ENCODE data around the gene USP6NL. TPM values are rescaled to one million over a fixed set of nuclear protein-coding genes. Genes with fewer than 3 reads are reported as not detected.
A peak's percentile ranks its signal among the peaks of the same experiment; 100 is the strongest.

Gene USP6NL
- polyA plus RNA-seq, 1 experiment: 13.0 TPM

- ChIA-PET CTCF (interaction anchor here (0.8 to 1.1 kb wide), 3 partner anchors 21 to 142 kb away, joined by 3 read pairs; no protein-coding TSS in a partner anchor), POLR2A (no interaction called here)
- no peaks in the 10 kb centered on the region for H3K9me3 ChIP-seq (ENCODE audit: control insufficient read depth, insufficient read depth, low read length)
- no peak for DNase-seq (ENCODE audit: low read depth, low spot score)
- H3K27me3 ChIP-seq (ENCODE audit: control insufficient read depth, insufficient read depth, low read length): no peaks in the 10 kb centered on the region
- H3K27ac ChIP-seq (ENCODE audit: low read depth, low read length): no peak overlapping the region
- TF ChIP-seq CTCF (IDR thresholded peaks at IDR 0.05; ENCODE audit: low read depth, low read length): no peak
- H3K4me3 ChIP-seq (ENCODE audit: low read depth, low read length): no peak overlapping the region
Measured at GRCh38 chr10:11616021-11616420, 4.6 kb upstream of the USP6NL start.

GRCh38 chr10:11615396-11615795 is 3.9 kb upstream of the USP6NL start:
- ChIA-PET POLR2A (no interaction called here), CTCF (interaction anchor here (0.8 kb wide), 2 partner anchors 99 to 143 kb away, joined by 3 read pairs; no protein-coding TSS in a partner anchor)
- H3K4me3 ChIP-seq (ENCODE audit: low read depth, low read length): no peak overlapping the region
- no peak for DNase-seq (ENCODE audit: low read depth, low spot score)
- no peaks in the 10 kb centered on the region for H3K9me3 ChIP-seq (ENCODE audit: control insufficient read depth, insufficient read depth, low read length)
- no peak overlapping the region for H3K27ac ChIP-seq (ENCODE audit: low read depth, low read length)
- no peak for TF ChIP-seq CTCF (IDR thresholded peaks at IDR 0.05; ENCODE audit: low read depth, low read length)
- H3K27me3 ChIP-seq (ENCODE audit: control insufficient read depth, insufficient read depth, low read length): no peaks in the 10 kb centered on the region

- CTCF ChIA-PET: interaction anchor here (0.8 to 1.0 kb wide), 2 partner anchors 97 to 146 kb away, joined by 3 read pairs; no protein-coding TSS in a partner anchor
- POLR2A ChIA-PET: no interaction called here
Measured at GRCh38 chr10:11612021-11613001, 861 bp upstream of the USP6NL start.

GRCh38 chr10:11610826-11611247 is 613 bp downstream of the USP6NL start:
- Histone ChIP-seq H3K4me3 (ENCODE audit: low read depth, low read length) (peak overlapping the region; percentile 70), H3K27ac (ENCODE audit: low read depth, low read length) (no peak overlapping the region), H3K9me3 (ENCODE audit: control insufficient read depth, insufficient read depth, low read length) (no peaks in the 10 kb centered on the region), H3K27me3 (ENCODE audit: control insufficient read depth, insufficient read depth, low read length) (no peaks in the 10 kb centered on the region)
- ChIA-PET CTCF (interaction anchor here (1.2 to 1.4 kb wide), 2 partner anchors 95 to 147 kb away, joined by 5 to 6 read pairs; no protein-coding TSS in a partner anchor), POLR2A (no interaction called here)
- no peak for DNase-seq (ENCODE audit: low read depth, low spot score)
- no peak for TF ChIP-seq CTCF (IDR thresholded peaks at IDR 0.05; ENCODE audit: low read depth, low read length)

More at GRCh38 chr10:11612021-11613001, 861 bp upstream of the USP6NL start:
- peak overlapping the region; percentile 70 for H3K4me3 ChIP-seq (ENCODE audit: low read depth, low read length)
- no peak overlapping the region for H3K27ac ChIP-seq (ENCODE audit: low read depth, low read length)
- H3K9me3 ChIP-seq (ENCODE audit: control insufficient read depth, insufficient read depth, low read length): no peaks in the 10 kb centered on the region
- no peak for DNase-seq (ENCODE audit: low read depth, low spot score)
- no peak for TF ChIP-seq CTCF (IDR thresholded peaks at IDR 0.05; ENCODE audit: low read depth, low read length)
- H3K27me3 ChIP-seq (ENCODE audit: control insufficient read depth, insufficient read depth, low read length): no peaks in the 10 kb centered on the region
